Measurements from ENCODE around the gene VDAC1. TPM values are rescaled to one million over a fixed set of nuclear protein-coding genes. Genes with fewer than 3 reads are reported as not detected.

The VDAC1 gene
- total RNA-seq, 2 experiments from 2014 or later, result 157 to 247 TPM

GRCh38 chr5:133942614-133943474 lies 61.9 kb downstream of the VDAC1 start:
- H3K4me1 ChIP-seq (ENCODE audit: insufficient read depth, low read length, poor library complexity, severe bottlenecking), result peaks cover 48% of the 10 kb centered on the region
- H3K4me3 ChIP-seq (ENCODE audit: low read depth, low read length, poor library complexity, severe bottlenecking), result no peak overlapping the region
- no peak overlapping the region for H3K27ac ChIP-seq (ENCODE audit: low read depth, low read length, poor library complexity, severe bottlenecking)
- H3K36me3 ChIP-seq (ENCODE audit: insufficient read depth, low read length), result no peaks in the 10 kb centered on the region
- no TSS peak for BruUV-seq (replicated peaks)
- no peaks in the 10 kb centered on the region for H4K20me1 ChIP-seq (ENCODE audit: insufficient read depth, low read length)
- H3K9me2 ChIP-seq (ENCODE audit: insufficient read depth, low read length), result no peaks in the 10 kb centered on the region
- no peak overlapping the region for H3K4me2 ChIP-seq (ENCODE audit: low read length)
- CTCF ChIA-PET (ENCODE audit: unreplicated experiment), result no interaction called here
- H3K79me2 ChIP-seq (ENCODE audit: insufficient read depth, low read depth, low read length), result no peaks in the 10 kb centered on the region
- H3K9me3 ChIP-seq (ENCODE audit: low read length), result no peaks in the 10 kb centered on the region
- POLR2A ChIA-PET, result interaction anchor here (0.6 to 2.0 kb wide), 3 partner anchors 8 to 99 kb away, joined by 5 to 8 read pairs (median 6); no protein-coding TSS in a partner anchor
- intact Hi-C loops (cut with micrococcal nuclease; ENCODE audit: unreplicated experiment), result loop anchor here (5.0 kb wide), 1 partner anchor 201 kb away; no protein-coding TSS in a partner anchor
- no peak overlapping the region for H2AFZ ChIP-seq (ENCODE audit: low read length)
- TF ChIP-seq CTCF (conservative IDR thresholded peaks at IDR 0.05; ENCODE audit: low read length) (no peak), EZH2phosphoT487 (IDR thresholded peaks at IDR 0.05; ENCODE audit: borderline replicate concordance, low read depth, low read length) (no peak)
- no peak for DNase-seq (ENCODE audit: low spot score)

DNA sequence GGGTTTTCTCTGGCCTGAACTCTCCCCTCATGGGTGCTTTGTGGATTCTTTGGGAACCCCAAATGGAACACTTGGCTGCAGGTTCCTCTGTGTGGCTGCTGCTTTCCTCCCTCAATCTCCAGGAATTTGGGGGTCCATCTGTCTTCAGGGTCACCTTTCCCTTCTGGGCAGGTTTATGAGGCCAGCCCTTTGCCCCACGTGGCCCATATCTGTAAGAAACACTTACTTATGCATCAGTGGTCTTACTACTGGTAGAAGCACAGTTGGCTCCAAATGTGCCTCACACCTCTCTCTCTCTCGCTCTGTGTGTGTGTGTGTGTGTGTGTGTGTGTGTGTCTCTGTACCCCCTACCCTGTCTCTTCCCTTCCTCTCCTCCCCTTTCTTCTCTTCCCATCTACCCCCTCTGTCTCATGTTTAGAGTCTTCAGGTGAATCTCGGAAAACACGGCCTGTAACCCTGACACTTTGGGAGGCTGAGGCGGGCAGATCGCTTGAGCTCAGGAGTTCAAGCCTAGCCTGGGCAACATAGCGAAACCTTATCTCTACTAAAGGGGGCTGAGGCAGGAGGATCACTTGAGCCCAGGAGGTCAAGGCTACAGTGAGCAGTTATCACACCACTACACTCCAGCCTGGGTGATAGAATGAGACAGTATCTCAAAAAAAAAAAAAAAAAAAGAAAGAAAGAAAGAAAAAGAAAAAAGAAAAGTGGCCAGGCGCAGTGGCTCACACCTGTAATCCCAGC lies 63.1 kb downstream of the VDAC1 start:
- TF ChIP-seq EZH2phosphoT487 (IDR thresholded peaks at IDR 0.05; ENCODE audit: borderline replicate concordance, low read depth, low read length), result no peak
- no peak for TF ChIP-seq CTCF (conservative IDR thresholded peaks at IDR 0.05; ENCODE audit: low read length)
- peak overlapping the region; percentile 12; the same call in 1 of the 2 replicates for H3K4me2 ChIP-seq (ENCODE audit: low read length)
- ChIA-PET CTCF (ENCODE audit: unreplicated experiment) (no interaction called here), POLR2A (interaction anchor here (0.7 kb wide), 1 partner anchor 526 kb away, joined by 3 read pairs; no protein-coding TSS in a partner anchor)
- BruUV-seq (replicated peaks), result no TSS peak
- no peaks in the 10 kb centered on the region for H3K79me2 ChIP-seq (ENCODE audit: insufficient read depth, low read depth, low read length)
- H3K4me3 ChIP-seq (ENCODE audit: low read depth, low read length, poor library complexity, severe bottlenecking), result no peak overlapping the region
- no peaks in the 10 kb centered on the region for H3K9me2 ChIP-seq (ENCODE audit: insufficient read depth, low read length)
- H3K36me3 ChIP-seq (ENCODE audit: insufficient read depth, low read length), result no peaks in the 10 kb centered on the region
- peaks cover 60% of the 10 kb centered on the region for H3K4me1 ChIP-seq (ENCODE audit: insufficient read depth, low read length, poor library complexity, severe bottlenecking)
- H4K20me1 ChIP-seq (ENCODE audit: insufficient read depth, low read length), result no peaks in the 10 kb centered on the region
- intact Hi-C loops (cut with micrococcal nuclease; ENCODE audit: unreplicated experiment), result loop anchor here (5.0 kb wide), 1 partner anchor 199 kb away; no protein-coding TSS in a partner anchor
- peak overlapping the region; percentile 98 for H3K27ac ChIP-seq (ENCODE audit: low read depth, low read length, poor library complexity, severe bottlenecking)
- H2AFZ ChIP-seq (ENCODE audit: low read length), result peak overlapping the region; percentile 40; the same call in 1 of the 2 replicates
- H3K9me3 ChIP-seq (ENCODE audit: low read length), result no peaks in the 10 kb centered on the region
- peak; percentile 57 for DNase-seq (ENCODE audit: low spot score)

Measured in OCI-LY7 (cell line).